Stomach (tissue), 9 donors: Measurements from ENCODE around the gene ICAM2. TPM values are rescaled to one million over a fixed set of nuclear protein-coding genes. Genes with fewer than 3 reads are reported as not detected.

Experiments
- DNase-seq, 2 donors: peaks; one replicate each; pipeline versions ENCODE4 v3.0.0 to v3.0.0-alpha.2; 2013 to 2019
- H3K27ac ChIP-seq, 5 donors: fragments of 200-600 bp in 4 of 5; sonication (generic) in 4 of 5; one replicate each; pipeline ENCODE4 v1.5.1; 2013 to 2019; ENCODE audit warnings: mild to moderate bottlenecking in 1 of 5, moderate library complexity in 1 of 5
- H3K27me3 ChIP-seq, 3 donors: fragments of 200-600 bp; sonication (generic); one replicate each; pipeline ENCODE4 v1.5.1; 2017 to 2019; ENCODE audit warnings: mixed run types in 1 of 3
- H3K36me3 ChIP-seq, 4 donors: fragments of 200-600 bp; sonication (generic); 1 replicate in 3 of 4; 2 replicates in 1 of 4; pipeline ENCODE4 v1.5.1; 2016 to 2019
- H3K4me1 ChIP-seq, 4 donors: fragments of 200-600 bp; sonication (generic); one replicate each; pipeline ENCODE4 v1.5.1; 2016 to 2019
- H3K4me3 ChIP-seq, 4 donors: fragments of 200-600 bp; sonication (generic) in 3 of 4; one replicate each; pipeline ENCODE4 v1.5.1; 2016 to 2019; ENCODE audit warnings: mild to moderate bottlenecking in 1 of 4
- H3K9me3 ChIP-seq, 4 donors: fragments of 200-600 bp; sonication (generic); one replicate each; pipeline ENCODE4 v1.5.1; 2016 to 2019
- CTCF ChIP-seq, 7 experiments: fragments of 450-650 bp in 4 of 7; fragments of 200-600 bp in 3 of 7; sonication (generic) in 3 of 7; IDR thresholded peaks; one replicate each; pipeline ENCODE4 v1.5.1; 2016 to 2019; ENCODE audit warnings: antibody characterized with exemption in 7 of 7, control low read depth in 2 of 7, mild to moderate bottlenecking in 1 of 7
- EP300 ChIP-seq: sonication (generic); formaldehyde crosslinking; IDR thresholded peaks from one replicate; pipeline ENCODE4 v1.6.1; 2017; ENCODE audit warnings: antibody characterized with exemption
- POLR2A ChIP-seq, 4 donors: fragments of 450-650 bp; IDR thresholded peaks; one replicate each; pipeline ENCODE4 v1.6.1; 2016; ENCODE audit warnings: antibody characterized with exemption in 4 of 4, control low read depth in 2 of 4, mild to moderate bottlenecking in 1 of 4, moderate library complexity in 1 of 4
- POLR2AphosphoS5 ChIP-seq, 3 donors: sonication (generic); formaldehyde crosslinking; IDR thresholded peaks; one replicate each; pipeline ENCODE4 v1.6.1; 2016; ENCODE audit warnings: antibody characterized with exemption in 3 of 3
- WGBS, 5 donors: extraction: QIAGEN DNeasy Blood & Tissue Kit in 3 of 5; methylation state at CpG; one replicate each; pipeline versions ENCODE4 v1.1.5 to v1.1.7; 2013 to 2018; 5-methylcytosine and 5-hydroxymethylcytosine counted together
- intact Hi-C: fragments of 100-400 bp; cut with DNase I; formaldehyde crosslinking; loops from one replicate; pipeline ENCODE4 v1.15.1; 2023; ENCODE audit warnings: low total_unique reads
- polyA plus RNA-seq, 3 donors: library from polyadenylated mRNA; stranded (reverse); fragments of 200-250 nt; gene quantifications; one replicate each; pipeline ENCODE4 v1.2.3, GENCODE V29; 2013
- total RNA-seq, 5 donors: library from RNA; depleted of rRNA; stranded (reverse); fragments of >200 nt; gene quantifications; one replicate each; pipeline versions ENCODE4 v1.1.0 to v1.2.3, GENCODE V29; 2014 to 2016
- donor health status: healthy with polysubstance abuse.
- donor health status: Bipolar disorder and iron deficiency.
- donor health status: healthy.

ICAM2 gene
- total and polyA plus RNA-seq, 8 donors, result 4.7 to 25.3 (median 10.7) TPM; not detected in 2

DNA sequence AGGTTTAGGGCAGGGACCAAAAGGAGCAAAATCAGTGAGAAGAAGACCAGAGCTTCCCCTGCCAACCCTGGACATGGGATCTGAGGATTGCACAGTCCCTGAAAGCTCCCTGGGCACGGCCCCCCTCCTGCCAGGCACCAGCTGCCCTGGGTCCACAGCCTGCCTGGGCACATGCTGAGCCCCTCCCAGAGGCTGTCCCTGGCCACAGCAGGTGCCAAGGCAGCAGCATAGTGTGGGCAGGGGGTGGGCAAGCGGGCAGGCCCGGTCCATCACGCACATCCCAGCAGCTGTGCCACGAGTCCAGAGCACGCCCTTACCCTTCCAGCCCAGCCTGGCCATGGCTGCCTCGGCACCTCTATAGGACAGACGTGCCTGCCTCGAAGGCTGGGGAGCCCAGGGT, 60.4 kb downstream of the ICAM2 start:
- Histone ChIP-seq H3K36me3 (no peaks in the 10 kb centered on the region), H3K9me3 (no peaks in the 10 kb centered on the region), H3K4me1 (peaks cover 0 to 15% (median 8%) of the 10 kb centered on the region in 4 donors), H3K27ac (peak overlapping the region in 1 of 5 donors; percentile 26), H3K4me3 (no peak overlapping the region), H3K27me3 (no peaks in the 10 kb centered on the region)
- TF ChIP-seq EP300 (no peak), POLR2AphosphoS5 (IDR thresholded peaks at IDR 0.05) (no peak), POLR2A (IDR thresholded peaks at IDR 0.05) (no peak), CTCF (IDR thresholded peaks at IDR 0.05) (no peak)
- intact Hi-C loops, result no loop called here
- 70 to 84% (median 79%) methylated on average over 7 to 9 of the region's 9 CpGs for WGBS, 5 donors
- no peak for DNase-seq

DNA sequence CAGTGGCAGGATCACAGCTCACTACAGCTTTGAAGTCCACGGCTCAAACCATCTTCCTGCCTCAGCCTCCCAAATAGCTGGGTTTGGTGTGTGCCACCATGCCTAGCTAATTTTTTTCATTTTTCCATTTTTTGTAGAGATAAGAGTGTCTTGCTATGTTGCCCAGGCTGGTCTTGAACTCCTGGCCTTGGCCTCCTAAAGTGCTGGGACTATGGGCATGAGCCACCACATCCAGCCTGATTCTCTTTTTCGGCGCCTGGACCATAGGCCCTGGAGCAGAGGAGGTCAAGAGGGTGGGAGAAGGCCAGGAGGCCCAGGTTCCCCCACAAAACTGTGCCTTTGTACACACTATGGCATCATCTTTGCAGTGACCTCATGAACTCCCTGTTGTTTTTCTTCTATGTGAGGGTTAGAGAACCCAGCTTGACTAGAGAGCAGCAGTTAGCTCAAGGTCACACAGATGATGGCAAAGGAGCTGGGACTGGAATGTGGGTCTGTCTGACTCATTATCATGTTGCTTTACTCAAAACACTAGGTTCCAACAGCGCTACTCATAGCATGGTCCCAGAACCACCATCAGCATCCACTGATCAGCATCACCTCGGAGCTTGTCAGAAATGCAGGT, 64.0 kb downstream of the ICAM2 start:
- Histone ChIP-seq H3K4me3 (no peak overlapping the region), H3K4me1 (peaks cover 0 to 15% (median 4%) of the 10 kb centered on the region in 4 donors), H3K27me3 (peaks cover 0 to 8% (median 0%) of the 10 kb centered on the region in 3 donors), H3K9me3 (no peaks in the 10 kb centered on the region), H3K27ac (no peak overlapping the region), H3K36me3 (no peaks in the 10 kb centered on the region)
- 93 to 100% (median 96%) methylated on average over 5 of the region's 5 CpGs for WGBS, 5 donors
- intact Hi-C loops, result no loop called here
- DNase-seq, result no peak
- no peak for TF ChIP-seq POLR2A (IDR thresholded peaks at IDR 0.05)
- no peak for TF ChIP-seq EP300
- TF ChIP-seq CTCF (IDR thresholded peaks at IDR 0.05), result no peak
- no peak for TF ChIP-seq POLR2AphosphoS5 (IDR thresholded peaks at IDR 0.05)

DNA sequence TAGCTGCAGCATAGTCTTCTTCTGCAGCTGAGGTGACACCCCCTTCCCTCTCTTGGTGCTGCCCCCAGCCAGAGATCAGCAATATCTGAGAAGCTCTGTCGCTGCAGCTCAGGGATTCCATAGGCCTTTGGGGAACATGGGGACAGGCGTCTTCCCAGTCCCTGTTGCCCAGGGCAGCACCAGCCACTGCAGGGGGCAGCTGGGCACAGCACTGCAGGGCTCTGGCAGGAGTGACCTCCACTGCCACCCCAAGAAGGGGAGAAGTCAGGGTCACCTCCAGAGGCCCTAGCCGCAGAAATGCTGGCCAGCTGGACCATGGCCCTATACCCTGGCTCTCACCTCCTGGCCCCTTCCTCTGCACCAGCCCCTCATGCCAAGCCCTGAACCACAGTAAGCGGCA, 64.6 kb downstream of the ICAM2 start:
- no peak overlapping the region for H3K27ac ChIP-seq
- H3K36me3 ChIP-seq, result no peaks in the 10 kb centered on the region
- no peak for TF ChIP-seq EP300
- no peak for TF ChIP-seq CTCF (IDR thresholded peaks at IDR 0.05)
- no peak for TF ChIP-seq POLR2AphosphoS5 (IDR thresholded peaks at IDR 0.05)
- TF ChIP-seq POLR2A (IDR thresholded peaks at IDR 0.05), result no peak
- WGBS, 5 donors, result 84 to 100% (median 91%) methylated on average over 2 to 4 of the region's 4 CpGs
- DNase-seq, result no peak
- no peaks in the 10 kb centered on the region for H3K9me3 ChIP-seq
- H3K4me1 ChIP-seq, result peaks cover 0 to 9% (median 0%) of the 10 kb centered on the region in 4 donors
- H3K27me3 ChIP-seq, result peaks cover 0 to 9% (median 0%) of the 10 kb centered on the region in 3 donors
- H3K4me3 ChIP-seq, result no peak overlapping the region
- intact Hi-C loops, result no loop called here

DNA sequence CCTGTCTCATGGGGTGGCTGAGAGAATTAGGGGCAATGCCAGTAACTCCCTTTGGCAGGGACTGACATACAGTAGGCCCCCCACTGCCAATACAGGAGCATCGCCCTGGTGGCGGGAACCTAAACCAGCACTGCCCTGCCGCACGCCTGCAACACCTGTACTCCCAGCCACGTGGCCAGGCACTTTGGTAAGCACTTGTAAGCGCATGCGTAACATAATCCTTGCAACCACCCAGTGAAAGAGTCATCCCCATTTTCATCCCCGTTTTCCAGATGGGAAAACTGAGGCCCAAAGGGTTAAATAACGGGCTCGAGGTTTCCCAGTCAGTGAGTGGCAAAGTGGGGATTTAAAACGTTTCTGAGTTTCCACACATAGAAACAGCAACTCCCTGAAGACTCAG, 65.2 kb downstream of the ICAM2 start:
- 77 to 82% (median 78%) methylated on average over 9 to 11 of the region's 11 CpGs for WGBS, 5 donors
- TF ChIP-seq POLR2AphosphoS5 (IDR thresholded peaks at IDR 0.05) (no peak), EP300 (no peak)
- intact Hi-C loops, result no loop called here

GRCh38 chr17:63954402-63955063, 65.9 kb downstream of the ICAM2 start:
- H3K4me1 ChIP-seq, result peaks cover 0 to 7% (median 0%) of the 10 kb centered on the region in 4 donors
- WGBS, 5 donors, result 46 to 57% (median 52%) methylated on average over 10 to 11 of the region's 11 CpGs
- DNase-seq, result peak in 1 of 2 donors; percentile 53
- TF ChIP-seq POLR2A (IDR thresholded peaks at IDR 0.05), result no peak
- TF ChIP-seq POLR2AphosphoS5 (IDR thresholded peaks at IDR 0.05), result no peak
- TF ChIP-seq CTCF (IDR thresholded peaks at IDR 0.05), result no peak
- no peak for TF ChIP-seq EP300
- no peak overlapping the region for H3K27ac ChIP-seq
- H3K9me3 ChIP-seq, result no peaks in the 10 kb centered on the region
- H3K4me3 ChIP-seq, result no peak overlapping the region
- no peaks in the 10 kb centered on the region for H3K36me3 ChIP-seq
- intact Hi-C loops, result no loop called here
- peaks cover 0 to 22% (median 0%) of the 10 kb centered on the region in 3 donors for H3K27me3 ChIP-seq

More for the DNA sequence above, 65.2 kb downstream of the ICAM2 start:
- Histone ChIP-seq H3K27ac (no peak overlapping the region), H3K36me3 (no peaks in the 10 kb centered on the region), H3K4me3 (no peak overlapping the region), H3K27me3 (peaks cover 0 to 15% (median 0%) of the 10 kb centered on the region in 3 donors), H3K4me1 (peaks cover 0 to 7% (median 0%) of the 10 kb centered on the region in 4 donors), H3K9me3 (no peaks in the 10 kb centered on the region)
- no peak for DNase-seq
